Neutrophil (primary cell): ENCODE measurements around the gene EXOC4.

Source experiments
- H3K27ac ChIP-seq: fragments of 200-600 bp; sonication (generic); 2 replicates; pipeline ENCODE4 v1.5.1; 2016; ENCODE audit warnings: mild to moderate bottlenecking, moderate library complexity
- H3K27me3 ChIP-seq: fragments of 200-600 bp; sonication (generic); 2 replicates; pipeline ENCODE4 v1.6.0; 2016; ENCODE audit warnings: mild to moderate bottlenecking
- H3K36me3 ChIP-seq: fragments of 200-600 bp; sonication (generic); 2 replicates; pipeline ENCODE4 v1.5.1; 2017
- H3K4me1 ChIP-seq, 2 experiments: fragments of 200-600 bp in 1 of 2; sonication (generic) in 1 of 2; 1 replicate in 1 of 2; 2 replicates in 1 of 2; pipeline versions ENCODE4 v1.5.1 to v1.6.1; 2013 to 2016; ENCODE audit warnings: low read depth in 1 of 2, low read length in 1 of 2, mild to moderate bottlenecking in 1 of 2, moderate library complexity in 1 of 2; ENCODE audit not compliant: control insufficient read depth in 1 of 2, insufficient read depth in 1 of 2
- H3K4me3 ChIP-seq, 2 experiments: fragments of 200-600 bp in 1 of 2; sonication (generic) in 1 of 2; 1 replicate in 1 of 2; 2 replicates in 1 of 2; pipeline ENCODE4 v1.5.1; 2013 to 2016; ENCODE audit warnings: low read depth in 1 of 2, low read length in 1 of 2, mild to moderate bottlenecking in 1 of 2, moderate library complexity in 1 of 2
- H3K9me3 ChIP-seq: fragments of 200-600 bp; sonication (generic); 2 replicates; pipeline ENCODE4 v1.5.1; 2016
- CTCF ChIP-seq: fragments of 200-600 bp; sonication (generic); IDR thresholded peaks from 2 replicates; pipeline ENCODE4 v1.5.1; 2016; ENCODE audit warnings: antibody characterized with exemption

The EXOC4 gene

GRCh38 chr7:133940368-133940767 lies 687.5 kb downstream of the EXOC4 start:
- no peak for TF ChIP-seq CTCF
- Histone ChIP-seq H3K4me3 (no peak overlapping the region), H3K27ac (no peak overlapping the region), H3K4me1 (peaks cover 0 to 6% of the 10 kb centered on the region in 2 experiments), H3K27me3 (no peaks in the 10 kb centered on the region), H3K9me3 (no peaks in the 10 kb centered on the region), H3K36me3 (peaks cover 17% of the 10 kb centered on the region)

GRCh38 chr7:133941496-133941895 lies 688.6 kb downstream of the EXOC4 start:
- Histone ChIP-seq H3K27ac (no peak overlapping the region), H3K27me3 (no peaks in the 10 kb centered on the region), H3K4me3 (no peak overlapping the region), H3K36me3 (peaks cover 17% of the 10 kb centered on the region), H3K9me3 (no peaks in the 10 kb centered on the region), H3K4me1 (no peaks in the 10 kb centered on the region)
- no peak for TF ChIP-seq CTCF

- no peak overlapping the region for H3K27ac ChIP-seq
- no peaks in the 10 kb centered on the region for H3K4me1 ChIP-seq
- H3K4me3 ChIP-seq, result no peak overlapping the region
- no peak for TF ChIP-seq CTCF
- no peaks in the 10 kb centered on the region for H3K36me3 ChIP-seq
- no peaks in the 10 kb centered on the region for H3K27me3 ChIP-seq
- H3K9me3 ChIP-seq, result no peaks in the 10 kb centered on the region
Measured at GRCh38 chr7:133945497-133945896, 692.6 kb downstream of the EXOC4 start.

GRCh38 chr7:133947458-133948254 lies 694.8 kb downstream of the EXOC4 start:
- Histone ChIP-seq H3K9me3 (no peaks in the 10 kb centered on the region), H3K36me3 (no peaks in the 10 kb centered on the region), H3K27me3 (no peaks in the 10 kb centered on the region), H3K4me1 (no peaks in the 10 kb centered on the region), H3K4me3 (no peak overlapping the region), H3K27ac (no peak overlapping the region)
- no peak for TF ChIP-seq CTCF

GRCh38 chr7:133948588-133948987 lies 695.7 kb downstream of the EXOC4 start:
- Histone ChIP-seq H3K9me3 (no peaks in the 10 kb centered on the region), H3K27me3 (no peaks in the 10 kb centered on the region), H3K4me1 (no peaks in the 10 kb centered on the region), H3K36me3 (no peaks in the 10 kb centered on the region), H3K27ac (no peak overlapping the region), H3K4me3 (no peak overlapping the region)
- no peak for TF ChIP-seq CTCF
